K562 (cell line): ENCODE results near the gene FHIT. TPM values are rescaled to one million over a fixed set of nuclear protein-coding genes. Genes with fewer than 3 reads are reported as not detected.

Source experiments
- ATAC-seq: fragments of 200-7000 bp; cut with Tn5 transposase; 3 replicates; pipeline ENCODE4 v1.9.1; 2020; ENCODE audit warnings: moderate library complexity
- BruUV-seq: library from RNA; stranded (reverse); fragments of 400-500 nt; replicated peaks from 2 replicates; lab custom pipeline; 2021; lab: Mats Ljungman, UMichigan
- CTCF ChIA-PET: fragments of 300-600 bp; formaldehyde crosslinking; extraction: SDS; loops from one replicate; lab custom pipeline; 2021; ENCODE audit warnings: low intra/inter-chr PET ratio; lab: Yijun Ruan, JAX
- POLR2A ChIA-PET: fragments of 300-600, 350-650 bp; sonication (Branson Sonifier 250); formaldehyde crosslinking; extraction: SDS; loops from one replicate; lab custom pipeline; 2021; ENCODE audit warnings: antibody characterized with exemption, inconsistent platforms; lab: Yijun Ruan, JAX
- DNase-seq, 4 experiments: peaks; one replicate each; pipeline versions ENCODE4 v3.0.0 to v3.0.0-alpha.2; 2011 to 2018; ENCODE audit warnings: low spot score in 3 of 4, mixed read lengths in 3 of 4; ENCODE audit errors: extremely low read depth in 1 of 4
- FAIRE-seq: peaks from 2 replicates; lab custom pipeline; 2011; peaks lifted over from hg19 to GRCh38; lab: Jason Lieb, UNC
- H2AFZ ChIP-seq: 2 replicates; pipeline ENCODE4 v1.6.0; 2011; ENCODE audit warnings: low read depth, low read length, control low read depth, inconsistent platforms
- H3K27ac ChIP-seq: fragments of 200-600 bp; 3 replicates; pipeline ENCODE4 v1.8.0; 2011; ENCODE audit warnings: low read depth, mild to moderate bottlenecking, control low read depth, inconsistent platforms, low read length, moderate library complexity, mixed read lengths; ENCODE audit errors: extremely low read depth
- H3K27me3 ChIP-seq, 2 experiments: fragments of 300-600 bp in 1 of 2; 2 replicates in 1 of 2; 3 replicates in 1 of 2; pipeline versions ENCODE4 v1.6.0 to v1.8.0; 2011; ENCODE audit warnings: inconsistent platforms in 2 of 2, low read length in 2 of 2, mild to moderate bottlenecking in 1 of 2, mixed read lengths in 1 of 2, moderate library complexity in 1 of 2; ENCODE audit not compliant: control insufficient read depth in 2 of 2, insufficient read depth in 2 of 2
- H3K36me3 ChIP-seq: fragments of 300-600 bp; 3 replicates; pipeline ENCODE4 v1.8.0; 2011; ENCODE audit warnings: mild to moderate bottlenecking, low read length, inconsistent platforms; ENCODE audit not compliant: control insufficient read depth, insufficient read depth
- H3K4me1 ChIP-seq, 2 experiments: fragments of 200-600 bp in 1 of 2; replicated peaks in 1 of 2; 2 replicates in 1 of 2; 3 replicates in 1 of 2; pipeline versions ENCODE4 v1.5.1 to v1.8.0; 2011; ENCODE audit warnings: inconsistent platforms in 2 of 2, low read length in 2 of 2, mild to moderate bottlenecking in 1 of 2, mixed read lengths in 1 of 2, moderate library complexity in 1 of 2; ENCODE audit not compliant: control insufficient read depth in 2 of 2, insufficient read depth in 2 of 2
- H3K4me2 ChIP-seq: 2 replicates; pipeline ENCODE4 v1.6.1; 2011; ENCODE audit warnings: low read length, control low read depth, inconsistent platforms, mixed read lengths; ENCODE audit not compliant: insufficient read depth
- H3K4me3 ChIP-seq: fragments of 200-600 bp; sonication (generic), shearing (Covaris generic); 2 replicates; pipeline ENCODE4 v1.5.1; 2016; ENCODE audit warnings: control low read depth, inconsistent platforms
- H3K79me2 ChIP-seq: fragments of 200-600 bp; 3 replicates; pipeline ENCODE4 v1.8.0; 2011; ENCODE audit warnings: low read length, inconsistent platforms; ENCODE audit not compliant: control insufficient read depth, insufficient read depth
- H3K9ac ChIP-seq, 2 experiments: 2 replicates each; pipeline versions ENCODE4 v1.6.0 to v1.6.1; 2011; ENCODE audit warnings: low read depth in 2 of 2, low read length in 2 of 2, control low read depth in 1 of 2, inconsistent platforms in 1 of 2, mild to moderate bottlenecking in 1 of 2, mixed read lengths in 1 of 2; ENCODE audit not compliant: insufficient read depth in 1 of 2
- H3K9me1 ChIP-seq: one replicate; pipeline ENCODE4 v1.6.0; 2011; ENCODE audit warnings: inconsistent platforms, mild to moderate bottlenecking, low read length, moderate library complexity; ENCODE audit not compliant: control insufficient read depth, insufficient read depth
- H3K9me3 ChIP-seq: replicated peaks from 2 replicates; pipeline ENCODE4 v1.5.1; 2011; ENCODE audit warnings: low read depth, low read length, inconsistent platforms; ENCODE audit not compliant: control insufficient read depth, insufficient read depth
- H4K20me1 ChIP-seq: replicated peaks from 2 replicates; pipeline ENCODE4 v1.6.1; 2011; ENCODE audit warnings: low read length, inconsistent platforms, mixed read lengths; ENCODE audit not compliant: control insufficient read depth, insufficient read depth
- BRF1 ChIP-seq: IDR thresholded peaks from 3 replicates; pipeline ENCODE4 v1.6.1; 2011; ENCODE audit warnings: borderline replicate concordance, mild to moderate bottlenecking; ENCODE audit not compliant: insufficient read length; ENCODE audit errors: extremely low read depth
- ELF2 ChIP-seq: fragments of 250-450 bp; sonication (Bioruptor Pico); IDR thresholded peaks from 2 replicates; pipeline ENCODE4 v1.5.0; 2021; ENCODE audit warnings: mild to moderate bottlenecking
- GATAD2A ChIP-seq: fragments of 450-650 bp; IDR thresholded peaks from 2 replicates; pipeline ENCODE4 v1.6.1; 2017
- HDGF ChIP-seq: fragments of 450-650 bp; IDR thresholded peaks from 2 replicates; pipeline ENCODE4 v1.6.1; 2016
- RBM22 ChIP-seq: fragments of 200-400 bp; formaldehyde crosslinking; IDR thresholded peaks from 2 replicates; pipeline ENCODE4 v1.6.1; 2018; ENCODE audit warnings: low read length, low read depth; ENCODE audit not compliant: poor library complexity, severe bottlenecking
- SUPT5H ChIP-seq: fragments of 450-650 bp; IDR thresholded peaks from 2 replicates; pipeline ENCODE4 v1.6.1; 2016
- ZNF282 ChIP-seq: sonication (generic); formaldehyde crosslinking; IDR thresholded peaks from 2 replicates; pipeline ENCODE4 v1.8.1; 2023; ENCODE audit warnings: missing genetic modification reagents
- WGBS: fragments of 100-300 bp; shearing (Covaris generic); methylation state at CpG from one replicate; pipeline ENCODE4 v1.1.6; 2016; ENCODE audit warnings: low coverage, mixed read lengths; ENCODE audit not compliant: insufficient coverage; ENCODE audit errors: missing lambda C conversion rate; 5-methylcytosine and 5-hydroxymethylcytosine counted together
- in situ Hi-C: fragments of 300-500 bp; cut with MboI; formaldehyde crosslinking; loops from 4 replicates; pipeline ENCODE4 v1.15.0; 2018; ENCODE audit warnings: inconsistent platforms, mixed read lengths
- intact Hi-C: fragments of 100-400 bp; cut with micrococcal nuclease; formaldehyde crosslinking; loops from 2 replicates; pipeline ENCODE4 v1.14.2; 2022
- polyA plus RNA-seq, 8 experiments: library from polyadenylated mRNA; depleted of rRNA in 4 of 8; stranded (reverse) in 5 of 8; unstranded in 3 of 8; fragments of >200 nt; fragmentation: Nextera tagmentation in 2 of 8; fragmentation: Illumina TruSeq in 1 of 8; extraction: Ambion mirVana in 2 of 8; extraction: Trizol in 1 of 8; gene quantifications; 2 replicates each; pipeline versions ENCODE4 v1.2.1 to v1.2.3, GENCODE V29; 2011 to 2014; ENCODE audit warnings: inconsistent platforms in 1 of 8, missing spikeins in 1 of 8
- total RNA-seq, 7 experiments: library from RNA; depleted of rRNA in 6 of 7; stranded (reverse); fragments of >200 nt in 6 of 7; fragmentation: Illumina TruSeq in 2 of 7; extraction: Trizol in 2 of 7; gene quantifications; 2 replicates each; pipeline versions ENCODE4 v1.2.1 to v1.2.3, GENCODE V29; 2011 to 2021; ENCODE audit warnings: low replicate concordance in 1 of 7

FHIT gene
- total and polyA plus RNA-seq, 9 of the 15 experiments (the other 6 are each of a cell fraction or from before 2014, with no cell fraction given), result 1.7 to 9.1 (median 4.3) TPM

GRCh38 chr3:60423556-60423955 is 827.7 kb downstream of the FHIT start:
- DNase-seq, result no peak
- FAIRE-seq, result no peak
- Histone ChIP-seq H3K9ac (no peak overlapping the region), H3K27ac (no peak overlapping the region), H2AFZ (no peak overlapping the region), H3K36me3 (no peaks in the 10 kb centered on the region), H3K4me2 (no peak overlapping the region), H3K9me1 (no peaks in the 10 kb centered on the region), H3K9me3 (no peaks in the 10 kb centered on the region), H3K4me3 (no peak overlapping the region), H3K4me1 (no peaks in the 10 kb centered on the region; a peak in 1 of 5 replicates), H3K79me2 (no peaks in the 10 kb centered on the region), H3K27me3 (no peaks in the 10 kb centered on the region), H4K20me1 (no peaks in the 10 kb centered on the region)
- intact Hi-C loops, result no loop called here
- CTCF ChIA-PET, result no interaction called here
- TF ChIP-seq RBM22 (no peak), GATAD2A (no peak), ELF2 (no peak), BRF1 (no peak)
- BruUV-seq, result no TSS peak
- 69% methylated on average over 1 of the region's 1 CpG for WGBS
- POLR2A ChIA-PET, result no interaction called here
- in situ Hi-C loops, result no loop called here
- no peak for ATAC-seq

- intact Hi-C loops (no loop called here), in situ Hi-C loops (no loop called here)
- Histone ChIP-seq H3K27me3 (no peaks in the 10 kb centered on the region), H3K4me2 (no peak overlapping the region), H3K36me3 (no peaks in the 10 kb centered on the region), H2AFZ (no peak overlapping the region), H3K9ac (no peak overlapping the region), H3K4me1 (no peaks in the 10 kb centered on the region), H3K27ac (no peak overlapping the region), H4K20me1 (no peaks in the 10 kb centered on the region), H3K9me3 (no peaks in the 10 kb centered on the region), H3K9me1 (no peaks in the 10 kb centered on the region), H3K4me3 (no peak overlapping the region), H3K79me2 (no peaks in the 10 kb centered on the region)
- BruUV-seq, result no TSS peak
- FAIRE-seq, result no peak
- ChIA-PET CTCF (no interaction called here), POLR2A (no interaction called here)
- WGBS, result 39% methylated on average over 3 of the region's 3 CpGs
- no peak for DNase-seq
- ATAC-seq, result no peak
- TF ChIP-seq HDGF (no peak), ZNF282 (CRISPR knock-in tag) (no peak), SUPT5H (no peak)
These were observed 829.4 kb downstream of the FHIT start for GRCh38 chr3:60421749-60422446.
